ENCODE measurements around the gene COX20.

GRCh38 chr1:244834543-244835275 lies 749 bp upstream of the COX20 start:
- TF ChIP-seq PBX3 (IDR thresholded peaks at IDR 0.05) = no peak
- peak; percentile 22; the same call in 1 of the 2 replicates for TF ChIP-seq GABPA (IDR thresholded peaks at IDR 0.05; ENCODE audit: low read depth)
- peak; percentile 50 for TF ChIP-seq POLR2AphosphoS5 (IDR thresholded peaks at IDR 0.05; ENCODE audit: low read depth, low read length)
- no peak for TF ChIP-seq CTCF (IDR thresholded peaks at IDR 0.05)
- TF ChIP-seq TAF1 (IDR thresholded peaks at IDR 0.05; ENCODE audit: borderline replicate concordance, low read depth, low read length) = peak; percentile 87
- no peak for TF ChIP-seq EP300 (IDR thresholded peaks at IDR 0.05; ENCODE audit: borderline replicate concordance in 1 of 2, low read depth in 1 of 2, low read length in 1 of 2)
- no peak for TF ChIP-seq EZH2phosphoT487 (IDR thresholded peaks at IDR 0.05; ENCODE audit: borderline replicate concordance, low read depth)
- TF ChIP-seq MAX (IDR thresholded peaks at IDR 0.05; ENCODE audit: low read depth) = peak; percentile 96
